ENCODE results near the gene SNX8.
A peak's percentile ranks its signal among the peaks of the same experiment; 100 is the strongest.

The SNX8 gene

DNA sequence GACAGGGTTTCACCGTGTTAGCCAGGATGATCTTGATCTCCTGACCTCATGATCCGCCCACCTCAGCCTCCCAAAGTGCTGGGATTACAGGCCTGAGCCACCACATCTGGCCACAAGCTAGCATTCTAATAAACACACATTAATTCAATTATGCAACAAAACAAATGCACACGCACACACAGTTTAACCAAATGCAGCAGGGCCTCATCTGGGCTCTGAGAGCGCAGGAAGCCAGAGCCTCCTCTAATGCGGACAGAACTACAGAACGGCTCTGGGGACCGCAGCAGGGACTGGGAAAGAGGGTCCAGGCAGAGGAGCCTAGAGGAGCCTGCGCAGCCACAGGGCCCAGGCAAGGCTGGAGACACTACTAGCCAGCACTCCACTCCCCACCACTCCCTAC lies 85.3 kb downstream of the SNX8 start:
- DNase-seq (ENCODE audit: extremely low read depth, low read depth) = peak; percentile 46
- TF ChIP-seq, protein P1, sequence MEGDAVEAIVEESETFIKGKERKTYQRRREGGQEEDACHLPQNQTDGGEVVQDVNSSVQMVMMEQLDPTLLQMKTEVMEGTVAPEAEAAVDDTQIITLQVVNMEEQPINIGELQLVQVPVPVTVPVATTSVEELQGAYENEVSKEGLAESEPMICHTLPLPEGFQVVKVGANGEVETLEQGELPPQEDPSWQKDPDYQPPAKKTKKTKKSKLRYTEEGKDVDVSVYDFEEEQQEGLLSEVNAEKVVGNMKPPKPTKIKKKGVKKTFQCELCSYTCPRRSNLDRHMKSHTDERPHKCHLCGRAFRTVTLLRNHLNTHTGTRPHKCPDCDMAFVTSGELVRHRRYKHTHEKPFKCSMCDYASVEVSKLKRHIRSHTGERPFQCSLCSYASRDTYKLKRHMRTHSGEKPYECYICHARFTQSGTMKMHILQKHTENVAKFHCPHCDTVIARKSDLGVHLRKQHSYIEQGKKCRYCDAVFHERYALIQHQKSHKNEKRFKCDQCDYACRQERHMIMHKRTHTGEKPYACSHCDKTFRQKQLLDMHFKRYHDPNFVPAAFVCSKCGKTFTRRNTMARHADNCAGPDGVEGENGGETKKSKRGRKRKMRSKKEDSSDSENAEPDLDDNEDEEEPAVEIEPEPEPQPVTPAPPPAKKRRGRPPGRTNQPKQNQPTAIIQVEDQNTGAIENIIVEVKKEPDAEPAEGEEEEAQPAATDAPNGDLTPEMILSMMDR (IDR thresholded peaks at IDR 0.05; ENCODE audit: low read depth, low read length) = no peak

DNA sequence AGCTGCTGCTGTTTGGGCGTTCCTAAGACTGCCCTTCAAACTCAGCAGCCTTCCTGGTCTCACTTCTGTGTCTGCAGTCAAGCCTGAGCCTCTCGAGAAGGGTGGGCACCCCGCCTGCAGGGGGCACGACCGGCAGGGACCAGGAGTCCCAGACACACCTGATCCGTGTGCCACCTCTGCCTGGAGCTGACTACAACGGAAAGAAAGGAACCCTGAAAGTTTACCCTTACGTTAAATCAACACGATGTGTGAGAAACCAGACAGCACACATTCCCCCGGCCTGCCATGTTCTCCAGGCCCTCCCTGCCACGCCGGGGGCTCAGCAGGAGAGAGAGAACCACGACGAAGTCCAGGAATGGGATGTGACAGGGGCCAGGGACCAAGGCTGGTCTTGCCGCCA lies 86.5 kb downstream of the SNX8 start:
- DNase-seq (ENCODE audit: extremely low read depth, low read depth) = no peak
- TF ChIP-seq, protein P1 (IDR thresholded peaks at IDR 0.05; ENCODE audit: low read depth, low read length) = no peak

DNA sequence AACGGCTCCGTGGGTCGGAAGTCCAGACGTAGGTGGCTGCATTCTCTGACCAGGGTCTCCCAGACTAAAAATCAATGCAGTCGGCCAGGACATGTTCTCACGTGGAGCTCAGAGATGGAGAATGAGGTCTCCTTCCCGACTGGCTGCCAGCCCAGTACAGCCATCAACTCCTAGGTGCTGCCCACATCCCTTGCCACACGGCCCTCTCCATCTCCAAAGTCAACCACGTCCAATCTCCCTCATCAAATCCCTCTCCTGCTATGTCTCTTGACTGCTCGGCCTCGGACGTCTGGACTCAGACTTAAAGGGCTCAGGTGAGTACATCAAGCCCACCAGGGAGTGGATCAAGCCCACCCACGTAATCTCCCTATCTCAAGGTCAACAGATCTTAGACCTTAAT lies 88.4 kb downstream of the SNX8 start:
- TF ChIP-seq, protein P1 (IDR thresholded peaks at IDR 0.05; ENCODE audit: low read depth, low read length) = no peak

DNA sequence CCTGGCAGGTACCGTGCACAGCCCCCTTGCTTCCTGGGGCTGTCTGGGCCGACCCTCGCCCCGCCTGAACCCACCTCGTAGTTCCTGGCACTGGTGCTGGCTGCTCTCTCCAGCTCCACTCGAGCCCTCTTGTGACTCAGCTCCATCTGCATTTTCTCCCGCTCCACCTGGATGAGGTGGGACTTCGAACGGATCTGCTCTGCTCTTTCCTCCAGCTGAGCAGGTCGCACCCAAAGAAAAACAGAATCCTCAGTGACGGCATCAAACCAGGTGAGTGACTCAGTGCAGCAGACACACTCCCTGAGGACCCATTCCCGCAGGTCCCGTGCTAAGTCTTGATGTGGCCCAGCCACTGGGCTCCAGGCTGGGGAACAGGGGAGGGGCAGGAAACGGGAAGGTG lies 88.9 kb downstream of the SNX8 start:
- no peak for DNase-seq (ENCODE audit: extremely low read depth, low read depth)
- TF ChIP-seq, protein P1 (IDR thresholded peaks at IDR 0.05; ENCODE audit: low read depth, low read length) = no peak

More for the DNA sequence above, 88.4 kb downstream of the SNX8 start:
- no peak for DNase-seq (ENCODE audit: extremely low read depth, low read depth)

DNA sequence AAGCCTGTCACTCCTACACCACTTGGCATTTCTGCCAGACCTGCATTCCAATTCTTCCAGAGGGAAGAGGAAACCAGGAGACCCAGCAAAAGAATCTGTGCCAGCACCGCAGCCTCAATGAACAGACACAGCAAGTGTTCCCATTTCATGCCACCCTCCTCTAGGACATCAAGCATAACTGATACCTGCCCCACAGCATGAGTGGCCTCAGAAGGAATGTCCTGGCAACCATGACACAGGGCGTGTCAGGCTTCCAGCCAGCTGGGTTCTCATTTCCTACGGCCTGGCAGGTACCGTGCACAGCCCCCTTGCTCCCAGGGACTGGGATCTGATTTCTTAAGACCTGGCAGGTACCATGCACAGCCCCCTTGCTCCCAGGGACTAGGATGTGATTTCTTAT lies 89.3 kb downstream of the SNX8 start:
- TF ChIP-seq, protein P1 (IDR thresholded peaks at IDR 0.05; ENCODE audit: low read depth, low read length) = no peak
- no peak for DNase-seq (ENCODE audit: extremely low read depth, low read depth)

DNA sequence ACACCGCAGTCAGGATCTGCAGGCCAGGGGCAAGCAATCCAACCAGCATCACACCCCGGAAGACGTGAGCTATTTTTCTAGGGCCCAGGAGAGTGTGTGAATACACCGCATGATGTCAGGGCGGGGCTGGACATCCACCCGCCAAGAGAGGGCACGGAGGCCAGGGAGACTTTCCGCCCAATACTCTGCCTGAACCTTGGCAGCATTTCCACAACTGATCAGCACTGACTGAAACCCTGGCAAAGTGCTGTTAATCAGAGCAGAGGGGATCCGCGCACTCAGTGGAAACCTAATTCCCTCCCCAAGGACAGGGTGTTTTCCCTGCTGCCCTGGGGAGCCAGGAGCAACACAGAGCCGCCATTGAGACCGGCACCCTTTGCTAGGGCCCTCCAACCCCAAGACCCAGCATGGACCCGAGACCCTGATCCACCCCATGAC lies 89.7 kb downstream of the SNX8 start:
- DNase-seq (ENCODE audit: extremely low read depth, low read depth) = no peak
- TF ChIP-seq, protein P1 (IDR thresholded peaks at IDR 0.05; ENCODE audit: low read depth, low read length) = no peak

DNA sequence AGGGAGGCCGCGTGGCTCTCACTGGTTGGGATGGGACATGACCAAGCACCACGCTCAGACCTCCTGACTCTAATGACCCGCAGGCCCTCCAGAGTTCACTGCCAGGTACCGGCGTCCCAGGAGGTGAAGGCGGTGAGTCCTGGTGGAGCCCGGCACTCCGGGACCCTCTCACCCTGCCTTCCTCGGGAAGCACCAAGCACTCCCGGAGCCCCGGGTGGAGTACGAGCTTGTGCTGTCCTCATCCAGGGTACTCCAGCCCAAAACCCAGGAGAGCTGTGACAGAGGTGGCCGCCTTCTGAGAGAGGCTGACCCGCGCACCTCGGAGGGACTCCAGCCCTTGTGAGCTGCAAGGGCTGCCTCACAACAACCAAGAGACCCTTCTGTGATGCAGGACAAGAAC lies 90.9 kb downstream of the SNX8 start:
- TF ChIP-seq, protein P1 (IDR thresholded peaks at IDR 0.05; ENCODE audit: low read depth, low read length) = no peak
- no peak for DNase-seq (ENCODE audit: extremely low read depth, low read depth)

Measured in AG09319 (cell line).